Middle frontal gyrus (tissue), 1 donor: ENCODE measurements around the gene HMCN2.
"Not testable (repeated sequence)": the region's sequence is repeated elsewhere in the genome, so short reads cannot be mapped to it uniquely, and the experiment has no call there.

Source experiments
- DNase-seq: peaks from one replicate; pipeline ENCODE4 v3.0.0-alpha.2; 2015; ENCODE audit warnings: low spot score; ENCODE audit errors: extremely low spot score

HMCN2 gene

GRCh38 chr9:130430734-130431535 lies 165.4 kb downstream of the HMCN2 start:
- DNase-seq, result no peak

- no peak for DNase-seq
These were observed 166.2 kb downstream of the HMCN2 start for GRCh38 chr9:130431536-130432303.

GRCh38 chr9:130432362-130432761 lies 166.8 kb downstream of the HMCN2 start:
- no peak for DNase-seq

GRCh38 chr9:130432796-130433167 lies 167.2 kb downstream of the HMCN2 start:
- DNase-seq, result no peak

GRCh38 chr9:130433168-130433946 lies 167.8 kb downstream of the HMCN2 start:
- no peak for DNase-seq

GRCh38 chr9:130433947-130434262 lies 168.3 kb downstream of the HMCN2 start:
- no peak for DNase-seq

- DNase-seq, result not testable (repeated sequence)
These were observed 169.1 kb downstream of the HMCN2 start for GRCh38 chr9:130434656-130435055.

- no peak for DNase-seq
These were observed 171.6 kb downstream of the HMCN2 start for GRCh38 chr9:130437011-130437789.

GRCh38 chr9:130438382-130438981 lies 172.9 kb downstream of the HMCN2 start:
- DNase-seq, result no peak

- no peak for DNase-seq
These were observed 175.5 kb downstream of the HMCN2 start for GRCh38 chr9:130441031-130441430.

GRCh38 chr9:130442746-130443455 lies 177.3 kb downstream of the HMCN2 start:
- DNase-seq, result no peak

GRCh38 chr9:130443456-130443801 lies 177.9 kb downstream of the HMCN2 start:
- no peak for DNase-seq

GRCh38 chr9:130443840-130444492 lies 178.4 kb downstream of the HMCN2 start:
- DNase-seq, result no peak

- DNase-seq, result no peak
These were observed 179.1 kb downstream of the HMCN2 start, which contains the start of gene ASS1 for GRCh38 chr9:130444565-130445221. TSS of gene ASS1 (plus strand) at chr9:130444961. CDS start at chr9:130452229, 7,268 bp downstream.

- no peak for DNase-seq
These were observed 179.9 kb downstream of the HMCN2 start for GRCh38 chr9:130445268-130445983.

GRCh38 chr9:130446101-130446861 lies 180.7 kb downstream of the HMCN2 start:
- DNase-seq, result no peak

GRCh38 chr9:130447193-130447816 lies 181.7 kb downstream of the HMCN2 start:
- DNase-seq, result no peak
